PC-3 (cell line): ENCODE data around the gene REG3A. TPM values are rescaled to one million over a fixed set of nuclear protein-coding genes. Genes with fewer than 3 reads are reported as not detected.

Experiments
- ATAC-seq: fragments of 200-7000 bp; cut with Tn5 transposase; 2 replicates; pipeline ENCODE4 v1.9.1; 2020; ENCODE audit warnings: mild to moderate bottlenecking, moderate library complexity
- Bru-seq: library from RNA; stranded (reverse); fragments of 400-500 nt; gene quantifications from one replicate; lab custom pipeline; 2021; lab: Mats Ljungman, UMichigan
- BruChase-seq, 2 experiments: library from RNA; stranded (reverse); fragments of 400-500 nt; gene quantifications; one replicate each; lab custom pipeline; 2021; lab: Mats Ljungman, UMichigan
- BruUV-seq: library from RNA; stranded (reverse); fragments of 400-500 nt; replicated peaks from 2 replicates; lab custom pipeline; 2021; lab: Mats Ljungman, UMichigan
- CTCF ChIA-PET: fragments of 300-600 bp; sonication (Branson Sonifier 250); formaldehyde crosslinking; loops from one replicate; lab custom pipeline; 2022; ENCODE audit warnings: antibody characterized with exemption; lab: Charles Lee
- POLR2A ChIA-PET: fragments of 300-600 bp; sonication (Branson Sonifier 250); formaldehyde crosslinking; loops from one replicate; lab custom pipeline; 2022; ENCODE audit warnings: antibody characterized with exemption; ENCODE audit not compliant: unreplicated experiment; lab: Charles Lee
- DNase-seq: peaks from one replicate; pipeline ENCODE4 v3.0.0-alpha.2; 2015
- H2AFZ ChIP-seq: fragments of 300-600 bp; sonication (generic); 2 replicates; pipeline ENCODE4 v1.6.0; 2016; ENCODE audit warnings: antibody characterized with exemption, low read length
- H3F3A ChIP-seq: fragments of 300-600 bp; sonication (generic); one replicate; pipeline ENCODE4 v1.6.0; 2017; ENCODE audit warnings: antibody characterized with exemption, low read length, control low read depth, mild to moderate bottlenecking; ENCODE audit not compliant: unreplicated experiment
- H3K27ac ChIP-seq: fragments of 300-600 bp; sonication (generic); 2 replicates; pipeline ENCODE4 v1.5.1; 2016; ENCODE audit warnings: mild to moderate bottlenecking, low read length
- H3K27me3 ChIP-seq: fragments of 300-600 bp; sonication (generic); 2 replicates; pipeline ENCODE4 v1.6.1; 2016; ENCODE audit warnings: low read length, mixed read lengths
- H3K36me3 ChIP-seq: fragments of 300-600 bp; sonication (generic); 2 replicates; pipeline ENCODE4 v1.6.1; 2016; ENCODE audit warnings: low read depth, mixed run types, low read length, mixed read lengths
- H3K4me1 ChIP-seq: fragments of 300-600 bp; sonication (generic); 2 replicates; pipeline ENCODE4 v1.5.1; 2016; ENCODE audit warnings: low read length; ENCODE audit not compliant: insufficient read depth
- H3K4me2 ChIP-seq: fragments of 300-600 bp; sonication (generic); 2 replicates; pipeline ENCODE4 v1.6.0; 2016; ENCODE audit warnings: low read length
- H3K4me3 ChIP-seq: fragments of 300-600 bp; sonication (generic); 2 replicates; pipeline ENCODE4 v1.5.1; 2016; ENCODE audit warnings: mild to moderate bottlenecking, low read length, mixed read lengths
- H3K79me2 ChIP-seq: fragments of 300-600 bp; sonication (generic); 2 replicates; pipeline ENCODE4 v1.6.1; 2017; ENCODE audit warnings: low read length, mixed read lengths
- H3K9ac ChIP-seq: fragments of 300-600 bp; sonication (generic); 2 replicates; pipeline ENCODE4 v1.6.0; 2016; ENCODE audit warnings: mild to moderate bottlenecking, low read length
- H3K9me2 ChIP-seq: fragments of 300-600 bp; sonication (generic); replicated peaks from 2 replicates; pipeline ENCODE4 v1.6.1; 2016; ENCODE audit warnings: mixed run types, low read length, mixed read lengths
- H3K9me3 ChIP-seq: fragments of 300-600 bp; sonication (generic); 2 replicates; pipeline ENCODE4 v1.6.1; 2016; ENCODE audit warnings: low read length, mixed read lengths
- H4K20me1 ChIP-seq: fragments of 300-600 bp; sonication (generic); 2 replicates; pipeline ENCODE4 v1.6.1; 2016; ENCODE audit warnings: low read length, mixed read lengths
- CTCF ChIP-seq: fragments of 300-600 bp; sonication (generic); conservative IDR thresholded peaks from 2 replicates; pipeline ENCODE4 v1.5.1; 2017; ENCODE audit warnings: antibody characterized with exemption, low read depth, mild to moderate bottlenecking, low read length
- EZH2 ChIP-seq: fragments of 300-600 bp; sonication (generic); IDR thresholded peaks from one replicate; pipeline ENCODE4 v1.6.1; 2017; ENCODE audit warnings: antibody characterized with exemption, mild to moderate bottlenecking, low read length; ENCODE audit not compliant: unreplicated experiment
- EZH2phosphoT487 ChIP-seq: fragments of 300-600 bp; sonication (generic); IDR thresholded peaks from 2 replicates; pipeline ENCODE4 v1.6.1; 2018; ENCODE audit warnings: mild to moderate bottlenecking, antibody characterized with exemption, low read length, borderline replicate concordance
- intact Hi-C: fragments of 100-400 bp; cut with micrococcal nuclease; formaldehyde crosslinking; loops from 2 replicates; pipeline ENCODE4 v1.9.0; 2023
- long read RNA-seq: library from polyadenylated mRNA; unstranded; transcript quantifications from one replicate; pipeline ENCODE4 v2.0.0, GENCODE V29; 2021; ENCODE audit not compliant: unreplicated experiment
- total RNA-seq: library from RNA; depleted of rRNA; stranded (reverse); fragments of >200 nt; gene quantifications from 2 replicates; pipeline ENCODE4 v1.2.3, GENCODE V29; 2014; rRNA removed

The REG3A gene
- total RNA-seq (not detected in 2 replicates), Bru-seq, nascent RNA (not detected), BruChase-seq, experiment 1, labeled RNA remaining after a 6-hour chase (not detected), BruChase-seq, experiment 2, labeled RNA remaining after a 2-hour chase (not detected)
- long read RNA-seq, result 0 reads

- Histone ChIP-seq H3K27ac (no peak within 1 kb of the TSS), H4K20me1 (no peaks in the 10 kb centered on the region), H3K4me1 (no peaks in the 10 kb centered on the region), H3K9me3 (peaks cover 12% of the 10 kb centered on the region; the same call in 1 of the 2 replicates), H3K79me2 (no peaks in the 10 kb centered on the region), H2AFZ (no peak within 1 kb of the TSS), H3K36me3 (no peaks in the 10 kb centered on the region), H3F3A (no peaks in the 10 kb centered on the region), H3K9me2 (no peaks in the 10 kb centered on the region), H3K27me3 (no peaks in the 10 kb centered on the region), H3K4me2 (no peak within 1 kb of the TSS), H3K4me3 (no peak within 1 kb of the TSS), H3K9ac (no peak within 1 kb of the TSS)
- DNase-seq (no peak), ATAC-seq (no peak)
- CTCF ChIA-PET, result no interaction called here
- intact Hi-C loops, result no loop called here
- TF ChIP-seq EZH2 (no peak), EZH2phosphoT487 (no peak), CTCF (no peak)
- POLR2A ChIA-PET, result no interaction called here
- BruUV-seq, result no TSS peak
Observed at GRCh38 chr2:79159653-79160052, at the start of gene REG3A. Gene REG3A, minus strand, starts transcription at chr2:79159753. Its CDS starts 348 bp downstream, at chr2:79159405.

- no peak for ATAC-seq
- Histone ChIP-seq H3K4me3 (no peak overlapping the region), H3K27me3 (no peaks in the 10 kb centered on the region), H3K9me3 (peaks cover 10% of the 10 kb centered on the region; the same call in 1 of the 2 replicates), H3K4me1 (no peaks in the 10 kb centered on the region), H3K27ac (no peak overlapping the region), H3F3A (no peaks in the 10 kb centered on the region), H3K9ac (no peak overlapping the region), H4K20me1 (no peaks in the 10 kb centered on the region), H3K9me2 (no peaks in the 10 kb centered on the region), H3K79me2 (no peaks in the 10 kb centered on the region), H2AFZ (no peak overlapping the region), H3K4me2 (no peak overlapping the region), H3K36me3 (no peaks in the 10 kb centered on the region)
- TF ChIP-seq EZH2phosphoT487 (no peak), EZH2 (no peak), CTCF (no peak)
- CTCF ChIA-PET, result no interaction called here
- BruUV-seq, result no TSS peak
- intact Hi-C loops, result no loop called here
- POLR2A ChIA-PET, result no interaction called here
- DNase-seq, result no peak
Observed at GRCh38 chr2:79200762-79201161, 41.2 kb upstream of the REG3A start.

GRCh38 chr2:79191816-79192215 is 32.3 kb upstream of the REG3A start:
- no peak overlapping the region for H3K27ac ChIP-seq
- H3K79me2 ChIP-seq, result no peaks in the 10 kb centered on the region
- H3K36me3 ChIP-seq, result no peaks in the 10 kb centered on the region; the same call in 1 of the 2 replicates
- no peaks in the 10 kb centered on the region for H3K9me2 ChIP-seq
- H3K9ac ChIP-seq, result no peak overlapping the region
- H3K27me3 ChIP-seq, result no peaks in the 10 kb centered on the region
- intact Hi-C loops, result no loop called here
- no peak overlapping the region for H3K4me2 ChIP-seq
- no peaks in the 10 kb centered on the region for H4K20me1 ChIP-seq
- POLR2A ChIA-PET, result no interaction called here
- no peak for TF ChIP-seq CTCF
- no peaks in the 10 kb centered on the region; the same call in 1 of the 2 replicates for H3K9me3 ChIP-seq
- no peak for DNase-seq
- ATAC-seq, result no peak
- CTCF ChIA-PET, result no interaction called here
- H2AFZ ChIP-seq, result no peak overlapping the region
- no peaks in the 10 kb centered on the region for H3F3A ChIP-seq
- BruUV-seq, result no TSS peak
- no peaks in the 10 kb centered on the region for H3K4me1 ChIP-seq
- H3K4me3 ChIP-seq, result no peak overlapping the region
